Measurements from ENCODE around the gene REEP5.
A peak's percentile ranks its signal among the peaks of the same experiment; 100 is the strongest.
"Not testable (repeated sequence)": the region's sequence is repeated elsewhere in the genome, so short reads cannot be mapped to it uniquely, and the experiment has no call there.

The REEP5 gene

GRCh38 chr5:112921833-112922817, at the start of gene REEP5:
Gene REEP5, minus strand, starts transcription at chr5:112922227. Its CDS starts 37 bp downstream, at chr5:112922190.
- DNase-seq, result peak; percentile 38

- no peak for DNase-seq
These were observed 49.2 kb upstream of the REEP5 start for GRCh38 chr5:112971276-112971675.

- DNase-seq, result no peak
These were observed 46.5 kb upstream of the REEP5 start for GRCh38 chr5:112968411-112969106.

GRCh38 chr5:112967520-112968083, 45.6 kb upstream of the REEP5 start:
- no peak for DNase-seq

- no peak for DNase-seq
These were observed 43.8 kb upstream of the REEP5 start for GRCh38 chr5:112965733-112966306.

- not testable (repeated sequence) for DNase-seq
These were observed 41.3 kb upstream of the REEP5 start for GRCh38 chr5:112963374-112963733.

- no peak for DNase-seq
These were observed 39.0 kb upstream of the REEP5 start for GRCh38 chr5:112960863-112961504.

GRCh38 chr5:112960315-112960714, 38.3 kb upstream of the REEP5 start:
- DNase-seq, result no peak

GRCh38 chr5:112959872-112960271, 37.8 kb upstream of the REEP5 start:
- DNase-seq, result not testable (repeated sequence)

GRCh38 chr5:112958093-112959088, 36.4 kb upstream of the REEP5 start:
- no peak for DNase-seq

GRCh38 chr5:112957036-112957808, 35.2 kb upstream of the REEP5 start:
- no peak for DNase-seq

GRCh38 chr5:112956606-112957005, 34.6 kb upstream of the REEP5 start:
- no peak for DNase-seq

GRCh38 chr5:112951124-112951702, 29.2 kb upstream of the REEP5 start:
- no peak for DNase-seq

- no peak for DNase-seq
These were observed 26.4 kb upstream of the REEP5 start for GRCh38 chr5:112948458-112948857.

GRCh38 chr5:112940670-112941069, 18.6 kb upstream of the REEP5 start:
- no peak for DNase-seq

GRCh38 chr5:112938286-112938685, 16.3 kb upstream of the REEP5 start:
- no peak for DNase-seq

- no peak for DNase-seq
These were observed 13.6 kb upstream of the REEP5 start for GRCh38 chr5:112935675-112936074.

- no peak for DNase-seq
These were observed 12.3 kb upstream of the REEP5 start for GRCh38 chr5:112934366-112934663.

- DNase-seq, result no peak
These were observed 11.8 kb upstream of the REEP5 start for GRCh38 chr5:112933651-112934365.

GRCh38 chr5:112933105-112933504, 11.1 kb upstream of the REEP5 start:
- no peak for DNase-seq

All from SHP77 treated with DMSO at 0.1 percent for 48 hours (cell line).